Hematopoietic multipotent progenitor cell (in vitro differentiated cells): ENCODE data around the gene SERPINA4. TPM values are rescaled to one million over a fixed set of nuclear protein-coding genes. Genes with fewer than 3 reads are reported as not detected.
"Not testable (repeated sequence)": the region's sequence is repeated elsewhere in the genome, so short reads cannot be mapped to it uniquely, and the experiment has no call there.

Experiments used
- DNase-seq, 3 donors: peaks; one replicate each; pipeline ENCODE4 v3.0.0-alpha.2; 2011 to 2015; ENCODE audit warnings: low read depth in 2 of 3, low spot score in 2 of 3
- total RNA-seq: library from RNA; depleted of rRNA; stranded (reverse); fragments of >200 nt; gene quantifications from one replicate; pipeline ENCODE4 v1.2.3, GENCODE V29; 2012

Gene SERPINA4
- total RNA-seq, 1 donor = not detected

DNA sequence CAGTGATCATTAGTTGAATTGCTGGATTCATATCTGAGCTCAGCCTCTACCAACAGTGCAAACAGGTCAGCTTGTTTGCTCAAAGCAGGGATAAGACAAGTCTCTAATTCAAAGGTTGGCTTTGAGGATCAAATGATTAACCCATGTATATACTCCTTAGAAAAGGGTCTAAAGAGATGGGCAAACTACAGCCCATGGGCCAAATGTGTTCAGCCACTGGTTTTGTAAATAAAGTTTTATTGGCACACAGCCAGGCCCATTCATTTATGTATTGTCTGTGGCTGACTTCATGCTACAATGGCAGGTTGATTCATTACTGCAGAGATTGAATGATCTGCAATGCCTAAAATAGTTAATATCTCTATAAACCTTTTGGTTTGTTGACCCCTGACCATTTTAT lies 3.1 kb downstream of the SERPINA4 start:
- no peak for DNase-seq

DNA sequence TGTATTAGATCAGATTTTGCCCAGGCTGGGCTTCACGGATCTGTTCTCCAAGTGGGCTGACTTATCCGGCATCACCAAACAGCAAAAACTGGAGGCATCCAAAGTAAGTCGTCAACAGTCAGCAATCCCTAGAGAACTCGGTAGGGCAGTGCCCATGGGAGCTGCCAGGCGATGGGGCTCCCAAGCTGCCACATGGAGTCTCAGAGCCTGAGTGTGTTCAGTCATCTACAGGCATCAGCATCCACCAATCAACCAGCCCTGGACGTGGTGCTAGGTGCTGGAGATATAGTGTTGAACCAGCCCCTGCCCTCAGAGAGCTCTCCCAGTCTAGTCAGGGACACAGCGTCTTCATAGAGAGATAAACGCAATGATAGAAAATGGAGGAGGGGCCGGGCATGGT lies 6.9 kb downstream of the SERPINA4 start:
- DNase-seq = no peak

DNA sequence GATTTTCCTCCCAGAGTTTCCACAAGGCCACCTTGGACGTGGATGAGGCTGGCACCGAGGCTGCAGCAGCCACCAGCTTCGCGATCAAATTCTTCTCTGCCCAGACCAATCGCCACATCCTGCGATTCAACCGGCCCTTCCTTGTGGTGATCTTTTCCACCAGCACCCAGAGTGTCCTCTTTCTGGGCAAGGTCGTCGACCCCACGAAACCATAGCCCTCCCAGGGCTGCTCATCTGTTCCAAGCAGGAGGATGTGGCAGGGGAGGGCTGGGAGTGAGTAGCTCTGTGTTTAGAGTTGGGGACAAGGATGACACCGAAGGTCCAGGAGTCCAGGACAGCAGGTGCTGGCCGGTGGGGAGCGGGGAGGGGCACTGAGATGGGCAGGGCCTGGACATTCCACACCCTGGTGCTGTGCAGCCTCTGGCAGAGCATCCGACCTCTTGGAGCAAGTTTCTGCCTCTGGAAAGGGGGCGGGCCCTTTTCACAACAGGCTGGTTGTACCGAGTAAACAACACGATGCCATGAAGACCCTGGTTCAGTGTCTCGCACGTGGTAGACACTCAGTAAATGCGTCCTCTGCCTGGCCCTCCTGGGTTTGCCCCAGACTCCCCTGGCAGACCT lies 8.2 kb downstream of the SERPINA4 start:
- no peak for DNase-seq

DNA sequence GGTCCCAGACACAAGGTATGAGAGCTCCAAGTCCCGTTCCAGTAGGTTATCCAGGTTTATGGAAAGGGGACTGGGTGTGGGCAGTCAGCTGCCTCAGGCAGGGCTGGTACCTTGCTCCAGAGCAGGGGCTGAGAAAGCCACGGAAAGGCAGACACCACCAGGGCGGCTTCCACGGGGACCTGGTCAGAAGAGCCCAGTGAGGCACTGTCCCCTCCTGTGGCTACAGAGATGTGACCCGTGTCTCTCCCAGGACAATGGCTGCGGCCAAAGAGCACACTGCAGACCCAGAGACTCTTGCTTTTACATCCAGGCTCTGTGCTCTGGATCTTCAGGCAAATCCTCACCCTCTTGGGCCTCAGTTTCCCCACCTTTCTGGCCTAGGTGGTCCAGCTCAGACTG lies 8.8 kb downstream of the SERPINA4 start:
- no peak for DNase-seq

DNA sequence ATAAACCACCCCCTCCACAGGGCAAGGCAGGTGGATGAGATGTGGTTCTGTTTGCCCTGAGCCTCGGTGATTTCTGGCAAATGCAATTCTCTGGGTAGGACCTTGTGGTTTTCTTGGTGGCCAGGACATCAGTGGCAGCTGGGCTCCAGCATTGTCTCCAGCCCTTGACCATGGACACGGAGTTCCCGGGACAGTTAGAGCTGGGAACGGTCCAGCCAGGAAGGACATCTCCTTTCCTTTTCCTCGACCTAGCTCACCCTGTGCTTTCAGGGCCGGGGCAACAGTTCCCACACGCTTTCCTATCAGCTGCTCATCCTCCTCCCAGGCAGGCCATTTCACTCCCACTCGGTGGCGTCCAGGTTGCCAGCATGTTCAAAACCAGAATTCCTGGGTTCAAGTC lies 9.2 kb downstream of the SERPINA4 start:
- no peak for DNase-seq

DNA sequence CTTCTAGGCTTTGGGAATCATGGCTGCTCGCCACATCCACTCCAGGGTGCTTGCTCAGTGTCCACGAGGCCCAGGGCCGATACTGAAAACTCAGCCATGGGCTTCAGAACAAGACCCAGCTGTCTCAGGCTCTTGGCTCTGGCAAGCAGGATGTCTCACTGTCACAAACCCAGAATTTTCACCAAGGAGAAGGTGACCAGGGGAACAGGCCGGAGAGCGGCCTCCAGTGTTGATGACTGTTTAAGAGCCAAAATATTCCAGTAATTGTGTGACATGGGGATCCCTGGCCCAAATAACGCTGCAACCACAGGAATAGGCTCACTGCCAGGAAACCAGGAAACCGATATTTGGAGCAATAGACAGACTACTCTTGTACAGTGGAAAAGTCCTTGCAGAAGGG lies 10.2 kb downstream of the SERPINA4 start:
- no peak for DNase-seq

DNA sequence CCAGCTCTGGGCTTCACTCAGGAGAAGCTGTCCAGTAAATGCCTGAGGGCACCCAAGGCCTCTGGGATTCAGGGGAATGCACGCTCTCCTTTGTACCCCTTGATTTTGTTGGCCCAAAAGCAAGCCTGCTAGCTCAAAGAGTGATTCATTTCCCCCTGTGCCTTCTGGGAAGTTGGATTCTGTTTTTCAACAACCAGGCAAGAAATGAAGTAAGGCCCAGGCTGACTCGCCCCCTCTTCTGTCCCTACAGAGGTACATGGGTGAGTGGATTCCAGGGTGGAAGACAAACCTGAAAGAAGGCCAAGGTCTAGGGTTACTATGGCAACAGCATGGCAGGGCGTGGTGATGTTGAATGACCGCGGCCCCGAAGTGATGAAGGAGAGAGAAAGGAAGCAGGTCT lies 10.7 kb downstream of the SERPINA4 start:
- no peak for DNase-seq

DNA sequence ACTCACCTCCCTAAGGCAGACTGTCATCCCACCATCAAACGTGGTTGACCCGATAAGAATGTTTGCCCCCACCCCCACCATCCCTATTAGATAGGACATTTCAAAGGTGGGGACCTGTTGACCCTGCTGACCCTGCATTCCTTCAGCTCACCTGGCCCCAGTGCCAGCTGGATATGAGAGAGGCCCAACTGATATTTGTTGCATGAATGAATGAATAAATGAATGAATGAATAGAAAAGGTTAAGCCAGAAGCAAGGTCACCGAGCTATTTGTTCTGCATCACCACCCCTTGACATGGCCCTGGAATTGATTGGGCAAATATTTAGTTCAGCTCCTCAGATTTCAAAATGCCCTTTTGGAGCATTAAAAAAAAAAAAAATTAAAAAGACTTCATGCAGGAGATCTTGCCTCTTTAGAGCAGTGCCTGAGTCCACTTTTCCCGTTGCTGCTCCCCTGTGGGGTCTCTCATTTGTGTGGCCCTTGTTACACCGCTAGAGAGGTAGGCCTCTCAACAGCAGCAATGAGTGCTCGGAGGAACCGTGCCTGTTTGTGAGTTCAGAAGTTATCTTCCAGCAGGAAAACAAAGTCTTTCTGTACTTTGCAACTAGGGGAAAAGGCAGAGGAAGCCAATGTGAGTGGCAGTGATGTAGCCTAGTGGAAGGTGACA lies 11.5 kb downstream of the SERPINA4 start:
- no peak for DNase-seq

DNA sequence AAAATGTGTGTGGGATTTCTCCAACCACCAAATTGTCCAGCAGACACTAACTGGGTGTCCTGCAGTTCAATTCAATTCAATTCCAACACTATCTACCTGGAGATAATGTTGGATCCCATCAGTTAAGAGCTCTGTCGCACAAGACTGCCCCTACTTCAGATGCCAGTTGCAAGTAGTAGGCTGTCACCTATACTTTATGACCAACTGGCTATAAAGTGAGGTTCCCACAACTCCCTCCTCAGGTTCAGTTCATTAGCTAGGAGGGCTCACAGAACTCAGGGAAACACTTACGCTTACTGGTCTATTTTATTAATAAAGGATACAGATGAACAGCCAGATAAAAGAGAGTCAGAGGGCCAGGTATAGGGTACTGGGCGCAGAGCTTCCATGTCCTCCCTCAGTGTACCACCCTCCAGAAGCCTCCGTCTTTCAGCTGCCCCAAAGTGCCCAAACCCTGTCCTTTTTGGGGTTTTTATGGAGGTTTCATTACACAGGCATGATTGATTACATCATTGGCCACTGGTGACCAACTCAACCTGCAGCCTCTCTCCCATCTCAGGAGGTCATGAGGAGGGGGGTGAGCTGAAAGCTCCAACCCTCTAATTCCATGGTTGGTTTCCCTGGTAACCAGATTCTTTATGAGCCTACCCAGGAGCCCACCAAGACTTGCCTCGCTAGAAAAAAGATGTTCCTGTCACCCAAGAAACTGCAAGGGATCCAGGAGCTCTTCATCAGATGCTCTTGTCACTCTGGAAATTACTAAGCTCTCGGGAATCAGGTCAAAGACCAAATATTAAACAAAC lies 12.4 kb downstream of the SERPINA4 start:
- DNase-seq = no peak

DNA sequence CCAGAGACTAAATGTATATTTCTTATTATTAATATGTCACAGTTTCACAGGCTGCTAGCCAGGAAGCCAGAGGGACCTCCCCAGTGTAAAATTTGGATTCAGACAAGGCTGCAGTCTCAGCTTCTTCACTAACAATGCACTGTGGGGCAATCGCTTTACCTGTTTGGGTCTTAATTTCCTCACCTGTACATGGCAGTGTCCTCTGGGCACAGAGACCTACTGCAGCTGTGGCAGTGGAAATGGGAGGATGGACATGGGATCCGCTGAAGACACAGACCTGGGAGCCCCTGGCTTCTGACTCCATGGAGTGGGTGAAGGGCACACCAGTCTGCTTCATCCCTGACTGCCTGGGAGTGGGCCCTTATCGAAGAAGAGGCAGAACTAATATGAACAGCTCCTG lies 13.1 kb downstream of the SERPINA4 start:
- DNase-seq = no peak

DNA sequence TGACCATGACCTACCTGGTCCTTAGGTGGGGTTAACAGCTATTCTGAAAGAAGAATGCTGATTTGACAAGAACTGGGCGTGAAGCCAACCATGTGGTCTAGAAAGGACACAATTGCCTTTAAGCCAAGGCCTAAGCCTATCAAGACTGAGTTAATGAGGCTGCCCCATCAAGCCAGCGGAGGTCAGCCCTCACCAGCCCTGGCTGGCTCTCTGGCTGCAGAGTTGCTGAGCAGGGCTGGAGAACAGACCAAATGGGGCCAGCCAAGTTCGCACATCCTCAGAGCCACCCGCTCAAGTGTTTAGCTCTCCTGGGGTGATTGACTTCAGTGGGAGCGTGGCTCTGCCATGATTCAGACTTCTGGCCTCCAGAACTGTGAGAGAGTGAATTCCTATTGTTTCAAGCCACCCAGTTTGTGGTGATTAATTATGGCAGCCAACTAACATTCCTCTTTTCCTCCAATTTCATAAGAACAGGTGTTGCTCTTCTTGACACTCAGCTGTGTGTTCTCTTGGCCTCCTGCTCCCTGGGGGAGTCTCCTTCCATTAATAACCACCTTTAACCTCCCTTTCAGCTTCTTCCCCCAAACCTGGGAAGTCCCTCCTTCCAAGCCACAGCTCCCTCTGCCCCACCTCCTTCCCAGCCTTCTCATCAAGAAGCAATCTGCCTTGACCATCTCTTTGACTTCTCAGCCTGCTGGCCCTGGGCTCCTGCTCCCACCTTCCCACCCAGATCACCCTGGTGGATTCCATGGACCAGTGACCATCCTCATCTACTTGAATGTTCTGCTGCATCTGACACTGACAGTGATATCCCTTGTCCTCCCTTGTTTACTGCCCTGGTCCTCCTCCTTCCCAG lies 14.7 kb downstream of the SERPINA4 start:
- no peak for DNase-seq

DNA sequence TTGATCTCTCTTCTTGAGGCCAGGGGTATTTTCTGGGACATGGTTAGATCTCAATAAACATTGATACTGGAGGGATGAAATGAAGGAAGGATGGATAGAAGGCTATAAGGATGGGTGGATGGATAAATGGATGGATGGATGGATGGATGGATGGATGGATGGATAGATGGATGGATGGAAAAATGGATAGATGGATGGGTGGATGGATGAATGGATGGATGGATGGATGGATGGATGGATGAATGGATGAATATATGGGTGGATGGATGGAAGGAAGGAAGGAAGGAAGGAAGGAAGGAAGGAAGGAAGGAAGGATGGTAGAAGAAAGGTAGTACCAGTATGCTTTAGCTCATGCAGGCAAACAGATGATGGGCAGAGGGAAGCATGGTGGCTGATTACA lies 16.2 kb downstream of the SERPINA4 start:
- DNase-seq = not testable (repeated sequence)

DNA sequence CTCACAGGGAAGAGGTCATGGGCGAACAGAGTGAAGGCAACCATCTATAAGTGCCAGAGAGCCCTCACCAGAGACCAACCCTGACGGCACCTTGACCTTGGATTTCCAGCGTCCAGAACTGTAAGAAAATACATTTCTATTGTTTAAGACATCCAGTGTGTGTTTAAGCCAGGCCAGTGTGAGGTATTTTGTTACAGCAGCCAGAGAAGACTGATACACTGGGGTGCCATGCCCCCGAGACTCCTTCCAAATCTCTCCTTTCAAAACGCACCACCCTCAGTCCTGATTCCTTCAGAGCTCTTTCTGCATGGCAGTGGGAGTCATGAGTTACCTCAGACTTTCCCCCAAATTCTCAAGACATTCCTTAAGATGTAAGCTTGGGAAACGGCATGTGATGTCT lies 17.5 kb downstream of the SERPINA4 start:
- no peak for DNase-seq

DNA sequence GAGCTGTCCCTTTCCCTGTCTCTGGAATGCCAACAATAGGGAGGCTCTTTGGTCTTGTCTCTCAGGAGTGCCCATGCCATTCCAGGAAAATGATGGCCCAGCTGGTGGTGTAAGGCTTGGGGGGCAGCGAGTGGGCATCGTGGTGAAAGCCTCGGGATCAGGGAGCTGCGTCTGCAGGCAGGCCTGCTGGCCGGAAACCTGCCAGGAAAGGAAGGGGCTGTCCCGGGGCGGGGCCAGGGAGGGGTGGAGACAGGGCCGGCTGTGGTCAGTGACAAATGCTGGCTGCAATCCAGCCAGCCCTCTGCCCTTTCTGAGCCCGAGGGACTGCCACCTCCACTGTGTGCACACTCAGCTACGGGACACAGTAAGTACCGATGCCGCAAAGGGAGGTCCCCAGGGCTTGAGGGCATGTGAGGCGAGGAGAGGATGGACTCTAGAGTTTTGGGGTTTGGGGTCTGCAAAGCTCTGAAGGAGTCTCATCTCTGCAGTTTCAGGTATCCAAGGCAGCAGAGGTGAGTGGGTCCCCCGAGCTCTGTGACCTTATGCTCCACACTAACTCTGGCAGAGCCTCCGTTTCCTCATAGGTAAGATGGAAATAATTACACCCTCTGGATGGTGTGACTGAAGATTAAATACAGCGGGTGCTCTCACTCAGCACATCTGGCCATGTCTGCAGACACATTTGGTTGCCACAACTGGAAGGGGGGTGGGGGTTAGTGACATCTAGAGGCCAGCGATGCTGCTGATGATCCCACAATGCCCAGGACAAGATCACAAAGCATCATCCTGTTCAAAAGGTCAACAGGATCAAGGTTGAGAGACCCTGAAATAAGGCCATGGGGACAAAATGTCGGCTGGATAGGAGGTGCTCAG lies 20.1 kb downstream of the SERPINA4 start, which contains the start of gene SERPINA5:
SERPINA5 (plus strand) TSS at position 300 of the 873 bp plus-strand sequence. CDS start 5,937 bp downstream, outside the sequence.
- DNase-seq = no peak

DNA sequence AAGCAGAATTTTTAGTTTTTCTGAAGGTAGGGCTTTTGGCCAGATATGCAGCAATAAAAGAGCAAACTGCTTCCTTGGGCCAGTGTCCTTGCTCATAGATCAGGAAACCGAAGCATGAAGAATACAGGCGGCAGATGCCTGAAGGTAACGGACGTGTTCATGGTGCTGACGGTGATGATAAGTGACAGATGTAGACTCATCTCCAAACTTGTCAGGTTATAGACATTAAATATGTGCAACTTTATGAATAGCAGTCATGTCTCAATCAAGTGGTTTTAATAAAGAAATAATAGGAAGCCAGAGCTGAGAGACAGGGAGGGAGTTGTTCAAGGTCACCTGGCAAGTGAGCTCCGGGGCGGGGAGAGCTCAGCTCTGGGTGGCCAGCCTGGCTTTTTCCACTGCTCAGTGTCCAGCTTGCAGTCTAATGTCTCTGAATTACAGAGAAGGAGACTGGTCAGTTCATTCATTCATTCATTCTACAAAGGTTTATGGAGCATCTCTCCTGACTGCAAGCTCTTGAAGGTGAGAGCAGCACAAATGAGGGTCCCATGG lies 21.0 kb downstream of the SERPINA4 start:
- DNase-seq = no peak

DNA sequence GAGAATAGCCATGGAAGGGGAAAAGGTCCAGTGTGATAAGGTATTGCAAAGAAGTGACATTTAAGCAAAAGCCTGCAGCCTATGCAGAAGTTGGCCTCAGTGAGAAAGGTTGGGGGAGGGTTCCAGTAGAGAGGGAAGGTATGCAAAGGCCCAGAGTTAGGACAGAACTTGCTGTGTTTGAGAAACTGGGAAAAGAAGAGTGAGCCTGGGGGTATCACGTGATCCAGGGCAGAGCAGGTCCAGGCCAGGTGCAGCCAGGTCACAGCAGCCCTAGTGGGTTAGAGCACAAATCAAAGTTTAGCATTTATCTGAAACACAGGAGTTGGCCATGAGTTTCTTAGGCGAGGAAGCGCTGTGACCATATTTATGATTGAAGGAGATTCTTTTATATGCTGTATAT lies 21.6 kb downstream of the SERPINA4 start:
- no peak for DNase-seq

DNA sequence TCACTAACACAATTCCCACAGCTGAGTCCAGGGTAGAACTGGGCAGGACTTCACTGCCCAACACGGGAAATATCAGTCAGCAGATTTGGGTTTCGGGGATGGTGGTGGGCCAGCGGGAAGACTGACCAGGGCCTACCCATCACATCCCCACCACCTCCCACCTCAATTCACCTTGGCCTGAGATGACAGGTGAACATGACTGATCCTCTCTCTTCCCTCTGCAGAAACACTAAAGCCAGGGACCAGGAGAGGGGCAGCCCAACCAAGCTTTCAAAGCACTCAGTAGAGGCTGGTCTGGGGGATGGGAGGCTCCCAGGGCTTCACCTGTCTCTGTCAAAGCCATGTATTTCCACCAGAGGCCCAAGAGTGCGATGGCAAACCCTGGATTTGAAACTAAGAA lies 22.3 kb downstream of the SERPINA4 start:
- DNase-seq = no peak

DNA sequence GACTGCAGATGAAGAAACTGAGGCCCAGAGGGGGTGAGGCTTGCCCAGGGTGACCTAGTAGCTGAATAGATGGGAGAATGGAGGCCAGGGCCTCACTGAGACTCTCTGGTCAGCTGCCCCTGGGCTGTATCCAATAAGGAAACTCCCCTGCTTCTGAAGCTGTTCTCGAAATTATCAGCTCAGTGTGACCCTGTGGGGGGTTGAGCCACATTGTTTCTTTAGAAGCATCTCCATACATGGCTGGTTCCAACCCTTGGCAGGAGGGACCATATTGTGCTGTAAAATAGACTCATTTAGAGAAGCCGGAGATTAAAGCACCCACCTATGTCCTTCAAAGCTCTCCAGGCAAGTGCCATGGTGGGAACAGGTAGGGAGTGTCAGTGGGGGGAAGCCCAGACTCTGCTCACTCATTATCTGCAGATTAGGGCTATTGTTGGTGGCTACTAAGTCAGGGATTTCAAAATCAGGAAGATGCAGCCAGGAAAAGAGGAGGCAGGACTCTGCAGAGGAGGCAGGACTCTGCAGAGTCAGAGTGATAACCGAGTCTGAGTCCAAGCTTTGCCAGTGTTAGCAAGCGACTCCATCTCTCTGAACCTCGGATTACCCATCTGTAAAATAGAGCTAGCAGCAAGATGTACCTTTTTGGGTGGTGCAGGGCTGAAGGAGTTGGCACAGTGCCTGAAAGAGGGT lies 23.5 kb downstream of the SERPINA4 start:
- no peak for DNase-seq

DNA sequence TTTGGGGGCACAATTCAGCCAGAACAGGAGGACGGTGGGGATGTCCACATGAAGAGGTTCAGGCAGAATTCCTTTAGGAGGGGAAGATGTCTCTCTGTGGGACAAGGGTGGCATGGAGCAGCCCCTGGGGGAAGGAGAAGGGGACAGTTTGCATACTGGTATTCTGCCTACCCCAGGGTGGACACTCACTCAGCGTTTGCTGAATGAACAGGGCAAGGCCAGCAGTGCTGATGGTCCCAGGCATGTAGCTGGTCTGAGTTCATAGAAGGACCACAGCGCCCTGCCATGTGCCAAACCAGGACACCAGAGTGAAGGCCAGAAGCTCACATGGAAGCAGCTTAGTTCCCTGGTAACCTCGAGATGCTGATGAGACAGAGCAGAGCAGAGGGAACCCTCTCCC lies 25.4 kb downstream of the SERPINA4 start:
- no peak for DNase-seq
